HL-60 (cell line): Measurements from ENCODE around the gene IGSF9.

Experiments used
- DNase-seq, 2 experiments: peaks; one replicate each; pipeline ENCODE4 v3.0.0-alpha.2; 2010 to 2020; ENCODE audit warnings: low read depth in 1 of 2, low spot score in 1 of 2
- H3K27ac ChIP-seq: fragments of 250-450 bp; sonication (Bioruptor Pico); replicated peaks from 2 replicates; pipeline ENCODE4 v1.5.1; 2020; ENCODE audit warnings: mild to moderate bottlenecking, moderate library complexity
- H3K27me3 ChIP-seq: fragments of 250-450 bp; sonication (Bioruptor Pico); 2 replicates; pipeline ENCODE4 v1.5.1; 2021; ENCODE audit warnings: mild to moderate bottlenecking, moderate library complexity; ENCODE audit not compliant: insufficient read depth, poor library complexity, severe bottlenecking
- H3K4me3 ChIP-seq: replicated peaks from 2 replicates; pipeline ENCODE4 v1.5.1; 2011; ENCODE audit warnings: mild to moderate bottlenecking, control low read depth, low read length; ENCODE audit not compliant: insufficient read depth
- GABPA ChIP-seq: IDR thresholded peaks from 2 replicates; pipeline ENCODE4 v1.6.1; 2012; ENCODE audit warnings: low read depth
- POLR2AphosphoS5 ChIP-seq: IDR thresholded peaks from 2 replicates; pipeline ENCODE4 v1.6.1; 2012; ENCODE audit warnings: low read depth
- SPI1 ChIP-seq: IDR thresholded peaks from 2 replicates; pipeline ENCODE4 v1.6.1; 2012; ENCODE audit warnings: low read depth, mild to moderate bottlenecking, borderline replicate concordance
- TF ChIP-seq, protein P1 (sequence below): IDR thresholded peaks from 2 replicates; pipeline ENCODE4 v1.6.1; 2012; ENCODE audit warnings: low read depth; ENCODE audit not compliant: insufficient replicate concordance
- TF ChIP-seq, protein P2 (sequence below): IDR thresholded peaks from one replicate; pipeline ENCODE4 v1.5.1; 2011; ENCODE audit warnings: low read length, control low read depth, inconsistent platforms; ENCODE audit not compliant: insufficient read depth

The IGSF9 gene

DNA sequence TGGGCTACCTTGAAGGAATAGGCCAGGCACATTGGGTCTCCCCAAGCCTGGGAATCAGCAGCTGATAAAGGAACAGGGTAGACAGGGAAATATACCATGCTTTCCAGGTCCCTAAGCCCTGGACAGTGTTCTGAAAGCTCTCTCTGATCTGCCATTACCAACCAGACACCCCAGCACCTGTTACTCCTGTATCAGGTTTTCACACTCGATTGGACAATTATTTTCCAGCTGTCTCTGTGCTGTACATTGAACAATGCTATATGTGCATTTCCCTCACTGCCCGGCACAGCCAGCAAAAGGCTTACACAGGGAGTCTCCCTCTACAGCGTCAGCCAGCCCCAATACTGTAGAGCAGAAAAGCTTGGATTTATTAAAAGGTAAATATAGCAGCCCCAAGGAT, 50.1 kb downstream of the IGSF9 start:
- DNase-seq, result no peak
- Histone ChIP-seq H3K27me3 (no peaks in the 10 kb centered on the region), H3K4me3 (no peak overlapping the region), H3K27ac (no peak overlapping the region)
- TF ChIP-seq SPI1, result no peak
- TF ChIP-seq POLR2AphosphoS5, result no peak
- TF ChIP-seq GABPA, result no peak
- TF ChIP-seq, protein P1, sequence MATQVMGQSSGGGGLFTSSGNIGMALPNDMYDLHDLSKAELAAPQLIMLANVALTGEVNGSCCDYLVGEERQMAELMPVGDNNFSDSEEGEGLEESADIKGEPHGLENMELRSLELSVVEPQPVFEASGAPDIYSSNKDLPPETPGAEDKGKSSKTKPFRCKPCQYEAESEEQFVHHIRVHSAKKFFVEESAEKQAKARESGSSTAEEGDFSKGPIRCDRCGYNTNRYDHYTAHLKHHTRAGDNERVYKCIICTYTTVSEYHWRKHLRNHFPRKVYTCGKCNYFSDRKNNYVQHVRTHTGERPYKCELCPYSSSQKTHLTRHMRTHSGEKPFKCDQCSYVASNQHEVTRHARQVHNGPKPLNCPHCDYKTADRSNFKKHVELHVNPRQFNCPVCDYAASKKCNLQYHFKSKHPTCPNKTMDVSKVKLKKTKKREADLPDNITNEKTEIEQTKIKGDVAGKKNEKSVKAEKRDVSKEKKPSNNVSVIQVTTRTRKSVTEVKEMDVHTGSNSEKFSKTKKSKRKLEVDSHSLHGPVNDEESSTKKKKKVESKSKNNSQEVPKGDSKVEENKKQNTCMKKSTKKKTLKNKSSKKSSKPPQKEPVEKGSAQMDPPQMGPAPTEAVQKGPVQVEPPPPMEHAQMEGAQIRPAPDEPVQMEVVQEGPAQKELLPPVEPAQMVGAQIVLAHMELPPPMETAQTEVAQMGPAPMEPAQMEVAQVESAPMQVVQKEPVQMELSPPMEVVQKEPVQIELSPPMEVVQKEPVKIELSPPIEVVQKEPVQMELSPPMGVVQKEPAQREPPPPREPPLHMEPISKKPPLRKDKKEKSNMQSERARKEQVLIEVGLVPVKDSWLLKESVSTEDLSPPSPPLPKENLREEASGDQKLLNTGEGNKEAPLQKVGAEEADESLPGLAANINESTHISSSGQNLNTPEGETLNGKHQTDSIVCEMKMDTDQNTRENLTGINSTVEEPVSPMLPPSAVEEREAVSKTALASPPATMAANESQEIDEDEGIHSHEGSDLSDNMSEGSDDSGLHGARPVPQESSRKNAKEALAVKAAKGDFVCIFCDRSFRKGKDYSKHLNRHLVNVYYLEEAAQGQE, result no peak
- TF ChIP-seq, protein P2, sequence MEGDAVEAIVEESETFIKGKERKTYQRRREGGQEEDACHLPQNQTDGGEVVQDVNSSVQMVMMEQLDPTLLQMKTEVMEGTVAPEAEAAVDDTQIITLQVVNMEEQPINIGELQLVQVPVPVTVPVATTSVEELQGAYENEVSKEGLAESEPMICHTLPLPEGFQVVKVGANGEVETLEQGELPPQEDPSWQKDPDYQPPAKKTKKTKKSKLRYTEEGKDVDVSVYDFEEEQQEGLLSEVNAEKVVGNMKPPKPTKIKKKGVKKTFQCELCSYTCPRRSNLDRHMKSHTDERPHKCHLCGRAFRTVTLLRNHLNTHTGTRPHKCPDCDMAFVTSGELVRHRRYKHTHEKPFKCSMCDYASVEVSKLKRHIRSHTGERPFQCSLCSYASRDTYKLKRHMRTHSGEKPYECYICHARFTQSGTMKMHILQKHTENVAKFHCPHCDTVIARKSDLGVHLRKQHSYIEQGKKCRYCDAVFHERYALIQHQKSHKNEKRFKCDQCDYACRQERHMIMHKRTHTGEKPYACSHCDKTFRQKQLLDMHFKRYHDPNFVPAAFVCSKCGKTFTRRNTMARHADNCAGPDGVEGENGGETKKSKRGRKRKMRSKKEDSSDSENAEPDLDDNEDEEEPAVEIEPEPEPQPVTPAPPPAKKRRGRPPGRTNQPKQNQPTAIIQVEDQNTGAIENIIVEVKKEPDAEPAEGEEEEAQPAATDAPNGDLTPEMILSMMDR, result no peak

DNA sequence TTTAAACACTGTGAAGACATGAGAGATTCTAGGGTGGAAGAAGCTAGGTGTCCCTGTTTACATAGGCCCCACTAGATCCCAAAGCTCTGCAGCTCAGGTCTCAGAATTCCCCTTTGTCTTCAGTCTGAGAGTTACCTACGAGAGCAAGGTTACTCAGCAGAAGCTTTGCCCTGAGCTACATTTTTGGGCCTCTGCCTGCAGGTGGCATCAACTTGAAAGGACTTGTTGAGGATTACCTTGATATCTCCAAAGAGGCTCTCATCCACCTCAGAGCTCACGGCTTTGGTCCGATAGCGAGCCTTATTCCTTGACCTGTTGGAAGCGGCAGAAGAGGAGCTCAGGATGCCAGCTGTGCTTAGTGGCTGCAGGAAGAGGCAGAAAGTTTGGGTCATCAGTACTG, 52.5 kb downstream of the IGSF9 start:
- no peak for DNase-seq
- Histone ChIP-seq H3K27me3 (no peaks in the 10 kb centered on the region), H3K4me3 (no peak overlapping the region), H3K27ac (no peak overlapping the region)
- TF ChIP-seq, protein P1, result no peak
- TF ChIP-seq SPI1, result no peak
- TF ChIP-seq, protein P2, result no peak
- no peak for TF ChIP-seq POLR2AphosphoS5
- no peak for TF ChIP-seq GABPA

DNA sequence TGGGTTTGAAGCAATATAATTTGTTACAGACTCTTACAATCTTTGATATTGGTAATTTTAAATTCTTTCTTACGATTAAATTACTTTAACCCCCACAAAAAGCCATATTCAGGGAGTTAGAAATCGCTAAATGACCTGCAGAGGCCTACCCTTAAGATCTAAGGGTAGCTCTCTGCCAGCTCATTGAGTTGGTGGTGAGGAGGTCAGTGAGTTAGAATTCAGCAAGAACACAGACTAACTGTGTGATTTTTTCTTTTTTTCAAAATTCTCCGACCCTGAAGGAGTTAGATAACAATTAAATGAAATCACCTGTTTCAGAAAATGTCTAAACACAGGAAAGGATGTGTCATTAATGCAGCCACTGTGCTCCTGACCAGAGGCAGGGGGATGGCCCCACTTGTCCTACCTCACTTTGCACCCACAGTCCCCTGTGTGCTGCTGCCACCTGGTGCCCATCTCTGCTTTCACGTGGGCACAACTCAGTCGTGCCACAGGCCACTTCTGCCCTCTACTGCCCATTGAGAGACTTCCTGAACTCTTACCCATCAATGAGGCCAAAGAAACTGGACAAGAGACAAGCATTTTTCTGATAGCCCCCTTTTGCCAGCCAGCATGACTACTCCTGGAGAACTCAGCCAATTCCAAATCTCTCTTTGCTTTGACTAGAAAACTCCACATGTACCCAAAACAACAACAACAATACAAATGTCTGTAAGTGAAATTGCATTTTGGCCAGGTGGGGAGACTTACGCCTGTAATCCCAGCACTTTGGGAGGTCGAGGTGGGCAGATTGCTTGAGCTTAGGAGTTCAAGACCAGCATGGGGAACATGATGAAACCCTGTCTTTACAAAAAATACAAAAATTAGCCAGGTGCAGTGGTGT, 53.9 kb downstream of the IGSF9 start:
- Histone ChIP-seq H3K27ac (no peak overlapping the region), H3K27me3 (no peaks in the 10 kb centered on the region), H3K4me3 (no peak overlapping the region)
- DNase-seq, result peak; percentile 81 to 84
- no peak for TF ChIP-seq GABPA
- TF ChIP-seq, protein P2, result peak; percentile 99

DNA sequence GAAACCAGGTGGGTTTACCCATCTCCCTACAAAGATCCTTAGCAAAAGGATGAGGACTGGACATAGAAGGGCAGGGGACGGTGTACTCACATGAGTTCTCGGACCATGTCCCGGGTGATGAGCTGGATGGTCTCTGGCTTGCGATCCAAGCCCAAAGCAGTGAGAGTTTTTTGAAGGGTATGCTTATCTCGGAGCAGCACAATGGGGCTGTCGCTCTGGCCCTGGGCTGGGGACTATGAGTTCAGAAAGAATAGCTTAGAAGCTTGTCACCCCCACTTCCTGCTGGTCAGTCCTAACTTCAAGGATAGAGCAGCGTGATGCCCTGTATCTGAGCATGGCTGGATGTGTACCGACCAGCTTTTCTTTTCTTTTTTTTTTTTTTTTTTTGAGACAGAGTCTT, 55.0 kb downstream of the IGSF9 start:
- Histone ChIP-seq H3K27ac (no peak overlapping the region), H3K27me3 (no peaks in the 10 kb centered on the region), H3K4me3 (no peak overlapping the region)
- DNase-seq, result no peak
- TF ChIP-seq SPI1, result no peak
- no peak for TF ChIP-seq POLR2AphosphoS5
- TF ChIP-seq GABPA, result no peak
- TF ChIP-seq, protein P1, result no peak
- TF ChIP-seq, protein P2, result no peak
